ENCODE measurements around the gene NUP42.
"Not testable (repeated sequence)": the region's sequence is repeated elsewhere in the genome, so short reads cannot be mapped to it uniquely, and the experiment has no call there.

Gene NUP42, protein sequence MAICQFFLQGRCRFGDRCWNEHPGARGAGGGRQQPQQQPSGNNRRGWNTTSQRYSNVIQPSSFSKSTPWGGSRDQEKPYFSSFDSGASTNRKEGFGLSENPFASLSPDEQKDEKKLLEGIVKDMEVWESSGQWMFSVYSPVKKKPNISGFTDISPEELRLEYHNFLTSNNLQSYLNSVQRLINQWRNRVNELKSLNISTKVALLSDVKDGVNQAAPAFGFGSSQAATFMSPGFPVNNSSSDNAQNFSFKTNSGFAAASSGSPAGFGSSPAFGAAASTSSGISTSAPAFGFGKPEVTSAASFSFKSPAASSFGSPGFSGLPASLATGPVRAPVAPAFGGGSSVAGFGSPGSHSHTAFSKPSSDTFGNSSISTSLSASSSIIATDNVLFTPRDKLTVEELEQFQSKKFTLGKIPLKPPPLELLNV

GRCh38 chr7:23181684-23182553 is at the start of gene NUP42:
TSS of gene NUP42 (plus strand) at chr7:23182048. CDS start at chr7:23182086, 38 bp downstream.
- DNase-seq: peak; percentile 98

DNA sequence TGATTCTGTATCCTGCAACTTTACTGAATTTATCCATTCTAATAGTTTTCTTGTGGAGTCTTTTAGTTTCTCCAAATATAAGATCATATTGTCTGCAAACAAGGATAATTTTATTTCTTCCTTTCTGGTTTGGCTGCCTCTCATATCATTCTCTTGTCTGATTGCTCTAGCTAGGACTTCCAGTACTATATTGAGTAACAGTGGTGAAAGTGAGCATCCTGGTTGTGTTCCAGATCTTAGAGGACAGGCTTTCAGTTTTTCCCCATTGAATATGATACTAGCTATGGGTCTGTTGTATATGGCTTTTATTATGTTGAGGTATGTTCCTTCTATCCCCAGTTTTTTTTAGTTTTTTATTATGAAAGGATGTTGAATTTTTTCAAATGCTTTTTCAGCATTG is 48.1 kb upstream of the NUP42 start:
- DNase-seq: no peak

DNA sequence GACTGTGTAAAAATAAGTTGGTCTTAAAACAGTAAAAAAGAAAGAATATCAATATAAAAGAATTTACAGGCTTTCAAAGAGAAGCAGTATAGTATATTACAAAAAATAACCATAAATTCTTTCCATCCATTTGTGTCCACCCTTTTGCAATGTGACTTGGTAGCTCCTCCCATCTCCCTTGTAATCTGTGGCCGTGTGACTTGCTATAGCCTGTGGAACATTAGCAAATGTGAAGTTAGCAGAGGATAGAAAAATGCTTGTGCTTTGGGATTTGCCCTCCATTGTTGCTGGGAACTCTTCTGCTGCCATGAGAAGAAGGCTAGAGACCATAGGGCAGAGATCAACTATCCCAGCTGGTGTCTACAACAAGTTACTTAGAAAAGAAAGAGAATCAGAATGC is 46.1 kb upstream of the NUP42 start:
- DNase-seq: no peak

DNA sequence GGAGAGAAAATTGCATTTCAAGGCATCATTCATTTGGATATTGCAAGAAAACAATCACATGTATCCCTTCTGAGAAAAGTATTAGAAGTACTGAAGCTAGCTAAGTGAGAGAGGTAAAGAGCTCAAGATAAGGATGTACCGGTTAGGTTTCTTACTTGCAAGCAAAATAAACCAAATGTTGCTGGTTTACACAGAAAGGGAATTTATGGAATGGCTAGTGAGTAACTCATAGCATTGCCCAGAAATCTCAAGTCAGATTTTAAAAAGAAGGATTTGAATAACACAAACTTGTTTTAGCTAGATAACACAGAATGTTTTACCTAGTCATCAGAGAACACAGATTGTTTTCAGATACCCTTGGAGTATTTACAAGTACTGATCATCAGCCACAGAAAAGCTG is 45.6 kb upstream of the NUP42 start:
- no peak for DNase-seq

DNA sequence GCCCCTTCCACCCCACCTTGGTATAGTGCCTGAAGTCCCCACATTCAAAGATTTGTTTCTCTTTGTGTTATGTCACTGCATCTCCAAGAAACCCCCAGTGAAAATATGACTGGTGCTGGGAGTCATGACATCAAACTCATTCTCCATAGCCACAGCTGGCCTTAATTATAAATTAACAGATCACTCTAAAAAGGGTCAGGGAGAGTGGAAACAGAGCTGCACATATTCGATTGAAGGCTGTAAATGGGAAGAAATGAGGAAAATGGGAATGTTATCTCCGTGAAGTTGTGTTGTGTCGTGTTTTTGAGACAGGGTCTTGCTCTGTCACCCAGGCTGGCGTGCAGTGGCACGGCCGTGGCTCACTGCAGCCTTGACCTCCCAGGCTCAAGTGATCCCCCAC is 24.2 kb upstream of the NUP42 start:
- no peak for DNase-seq

GRCh38 chr7:23158546-23158945 is 23.3 kb upstream of the NUP42 start:
- no peak for DNase-seq

DNA sequence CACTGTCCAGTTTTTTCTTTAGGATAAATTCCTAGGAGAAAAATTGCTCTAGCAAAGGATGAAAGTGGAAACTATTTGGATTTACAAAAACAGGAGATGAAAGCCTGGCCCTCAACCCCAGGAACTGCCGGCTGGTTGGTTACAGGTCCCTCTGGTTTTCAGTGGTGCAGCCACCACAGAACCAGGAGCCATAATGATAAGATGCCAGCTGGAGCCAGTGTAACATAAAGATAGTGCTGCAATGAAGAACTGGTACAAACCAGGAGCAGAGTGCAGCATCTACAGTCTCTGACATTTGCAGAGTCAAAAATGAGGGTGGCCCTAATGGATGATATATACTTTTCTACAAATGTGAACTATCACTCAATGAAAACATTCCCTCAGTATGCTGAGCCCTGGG is 20.4 kb upstream of the NUP42 start:
- no peak for DNase-seq

- DNase-seq: no peak
Measured at GRCh38 chr7:23164846-23165245, 17.0 kb upstream of the NUP42 start.

- no peak for DNase-seq
Measured at GRCh38 chr7:23165316-23165715, 16.5 kb upstream of the NUP42 start.

- DNase-seq: no peak
Measured at GRCh38 chr7:23167691-23168090, 14.2 kb upstream of the NUP42 start.

GRCh38 chr7:23168111-23168885 is 13.6 kb upstream of the NUP42 start:
- no peak for DNase-seq

- no peak for DNase-seq
Measured at GRCh38 chr7:23175938-23176337, 5.9 kb upstream of the NUP42 start.

DNA sequence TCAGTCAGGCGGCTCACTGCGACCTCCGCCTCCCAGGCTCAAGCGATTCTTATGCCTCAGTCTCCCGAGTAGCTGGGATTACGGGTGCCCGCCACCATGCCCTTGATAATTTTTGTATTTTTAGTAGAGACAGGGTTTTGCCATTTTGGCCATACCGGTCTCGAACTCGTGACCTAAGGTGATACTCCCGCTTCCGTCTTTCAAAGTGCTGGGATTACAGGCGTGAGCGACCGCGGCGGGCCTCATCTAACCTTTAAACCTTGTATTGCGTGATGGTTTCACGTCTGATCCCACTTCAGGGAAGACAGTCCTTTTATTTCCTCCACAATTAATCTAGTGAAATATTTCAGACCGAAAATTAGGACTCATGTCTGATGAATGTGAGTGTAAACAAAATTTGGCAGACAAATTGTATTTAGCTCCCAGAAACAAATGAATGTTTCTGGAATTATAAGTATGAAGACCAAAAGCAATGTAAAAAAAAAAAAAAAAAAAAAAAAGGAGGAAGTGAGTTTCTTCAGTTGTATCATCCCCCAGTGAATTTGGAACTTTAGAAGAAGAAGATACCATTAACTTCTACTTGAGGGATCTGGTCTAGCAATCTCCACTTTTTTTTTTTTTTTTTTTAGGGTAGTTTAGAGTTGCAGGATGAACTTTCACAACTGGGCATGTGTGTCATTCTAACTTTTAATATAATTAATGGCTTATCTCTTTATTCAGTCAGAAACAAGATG is 1.6 kb downstream of the NUP42 start:
- no peak for DNase-seq

DNA sequence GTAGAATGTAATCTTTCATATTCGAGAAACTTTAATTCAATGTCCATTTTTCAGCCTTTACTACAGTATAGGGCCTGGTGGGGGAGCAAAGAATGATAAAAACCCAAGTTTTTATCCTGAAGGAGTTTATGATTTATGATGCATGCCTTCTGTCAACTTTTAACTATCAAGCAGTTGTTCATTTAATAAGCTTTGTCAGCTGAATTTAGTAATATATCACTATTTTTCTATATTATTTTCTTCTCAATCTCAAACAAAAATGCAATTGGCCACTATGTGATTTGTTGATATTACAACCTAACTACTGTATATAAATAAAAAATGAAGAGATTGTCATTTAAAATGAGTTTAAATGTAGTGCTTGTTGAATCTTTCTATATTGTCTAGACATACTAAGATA is 2.4 kb downstream of the NUP42 start:
- DNase-seq: no peak

DNA sequence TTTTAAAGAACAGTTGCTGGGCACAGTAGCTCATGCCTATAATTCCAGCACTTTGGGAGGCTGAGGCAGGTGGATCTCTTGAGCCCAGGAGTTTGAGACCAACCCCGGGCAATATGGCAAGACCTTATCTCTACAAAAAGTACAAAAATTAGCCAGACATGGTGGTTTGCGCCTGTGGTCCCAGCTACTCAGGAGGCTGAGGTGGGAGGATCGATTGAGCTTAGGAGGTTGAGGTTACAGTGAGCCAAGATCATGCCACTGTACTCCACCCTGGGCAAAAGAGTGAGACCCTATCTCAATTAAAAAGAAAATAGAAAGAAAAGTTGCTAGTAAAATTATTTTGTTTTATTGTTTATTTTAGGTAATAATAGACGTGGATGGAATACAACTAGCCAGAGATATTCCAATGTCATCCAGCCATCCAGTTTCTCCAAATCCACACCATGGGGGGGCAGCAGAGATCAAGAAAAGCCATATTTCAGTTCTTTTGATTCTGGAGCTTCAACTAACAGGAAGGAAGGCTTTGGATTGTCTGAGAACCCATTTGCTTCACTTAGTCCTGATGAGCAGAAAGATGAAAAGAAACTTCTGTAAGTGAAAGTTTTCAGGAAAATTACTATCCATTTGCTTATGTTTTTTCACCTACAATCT is 3.0 kb downstream of the NUP42 start:
- DNase-seq: peak; percentile 33

DNA sequence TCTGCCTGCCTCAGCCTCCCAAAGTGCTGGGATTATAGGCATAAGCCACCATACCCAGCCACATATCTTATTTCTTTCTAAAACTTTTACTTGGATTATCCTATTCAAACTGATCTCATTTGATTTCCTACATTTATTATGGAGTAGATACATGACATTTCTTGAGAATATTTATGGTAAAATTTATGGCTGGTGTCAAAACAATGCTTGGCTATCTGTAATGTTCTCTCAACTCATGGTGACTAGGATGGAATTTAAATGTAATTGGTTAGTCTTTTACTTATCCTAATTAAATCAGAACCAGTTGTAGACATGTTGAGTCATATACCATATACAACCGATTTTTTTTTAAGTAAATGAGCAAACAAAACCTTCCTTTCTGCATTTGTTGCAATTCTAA is 4.1 kb downstream of the NUP42 start:
- no peak for DNase-seq

DNA sequence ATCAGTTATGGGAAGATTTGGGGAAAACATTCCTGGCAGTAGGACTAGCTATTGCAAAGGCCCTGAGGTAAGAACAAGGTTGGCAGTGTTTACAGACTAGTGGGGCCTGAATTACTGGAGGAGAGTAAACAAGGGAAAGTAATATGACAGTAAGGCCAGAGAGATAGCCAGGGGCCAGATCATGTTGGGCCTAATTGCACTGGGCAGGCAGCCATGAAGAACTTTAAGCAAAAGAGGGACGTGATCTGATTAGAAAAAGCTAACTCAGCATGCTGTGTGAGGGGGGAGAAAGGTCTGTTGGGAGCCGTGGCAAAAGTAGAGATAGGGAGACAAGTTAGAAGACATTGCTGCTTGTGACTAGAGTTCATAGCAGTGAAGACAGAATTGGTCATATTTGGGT is 9.2 kb downstream of the NUP42 start:
- DNase-seq: no peak

GRCh38 chr7:23193650-23194227 is 11.9 kb downstream of the NUP42 start:
- DNase-seq: not testable (repeated sequence)

- DNase-seq: no peak
Measured at GRCh38 chr7:23196306-23196705, 14.5 kb downstream of the NUP42 start.

DNA sequence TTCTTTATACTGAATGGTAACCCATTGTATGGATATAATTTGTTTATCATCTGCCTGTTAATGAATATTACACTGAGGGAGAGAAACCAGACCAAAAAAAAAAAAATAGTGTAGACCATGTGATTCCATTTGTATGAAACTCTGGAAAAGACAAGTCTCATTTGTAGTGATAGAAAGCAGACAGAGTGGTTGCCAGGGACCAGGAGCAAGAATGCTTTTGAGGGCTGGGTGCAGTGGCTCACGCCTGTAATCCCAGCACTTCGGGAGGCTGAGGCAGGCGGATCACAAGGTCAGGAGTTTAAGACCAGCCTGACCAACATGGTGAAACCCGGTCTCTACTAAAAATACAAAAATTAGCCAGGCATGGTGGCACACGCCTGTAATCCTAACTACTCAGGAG is 15.9 kb downstream of the NUP42 start:
- not testable (repeated sequence) for DNase-seq

DNA sequence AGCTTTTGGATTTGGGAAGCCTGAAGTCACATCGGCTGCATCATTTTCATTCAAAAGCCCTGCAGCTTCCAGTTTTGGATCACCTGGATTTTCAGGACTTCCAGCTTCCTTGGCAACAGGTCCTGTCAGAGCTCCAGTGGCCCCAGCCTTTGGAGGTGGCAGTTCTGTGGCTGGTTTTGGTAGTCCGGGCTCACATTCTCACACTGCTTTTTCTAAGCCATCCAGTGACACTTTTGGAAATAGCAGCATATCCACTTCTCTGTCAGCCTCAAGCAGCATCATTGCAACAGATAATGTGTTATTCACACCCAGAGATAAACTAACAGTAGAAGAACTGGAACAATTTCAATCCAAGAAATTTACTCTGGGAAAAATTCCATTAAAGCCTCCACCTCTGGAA is 18.5 kb downstream of the NUP42 start:
- DNase-seq: no peak

DNA sequence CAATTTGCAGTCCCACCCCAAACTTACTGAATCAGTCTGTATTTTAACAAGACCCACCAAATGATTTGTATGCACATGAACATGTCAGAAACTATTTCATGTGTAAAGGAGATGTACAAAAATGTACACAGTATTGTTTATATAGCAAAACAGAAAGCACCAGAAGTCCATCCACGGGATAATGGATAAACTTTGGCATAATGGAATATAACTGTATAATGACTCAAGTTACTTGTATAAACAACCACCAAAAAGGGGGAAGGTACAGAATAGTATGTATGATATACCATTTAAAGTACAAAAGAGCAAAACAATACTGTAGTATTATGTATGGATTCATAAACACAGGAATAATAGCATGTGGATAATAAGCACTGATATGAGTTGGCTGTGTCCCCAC is 22.4 kb downstream of the NUP42 start:
- DNase-seq: no peak

All from NCI-H446 treated with DMSO at 0.1 percent for 48 hours (cell line).